ENCODE data around the gene BDH1. TPM values are rescaled to one million over a fixed set of nuclear protein-coding genes. Genes with fewer than 3 reads are reported as not detected.

The BDH1 gene
- polyA plus RNA-seq, 1 of the 3 experiments (the other 2 are of a cell fraction) = 19.8 TPM

DNA sequence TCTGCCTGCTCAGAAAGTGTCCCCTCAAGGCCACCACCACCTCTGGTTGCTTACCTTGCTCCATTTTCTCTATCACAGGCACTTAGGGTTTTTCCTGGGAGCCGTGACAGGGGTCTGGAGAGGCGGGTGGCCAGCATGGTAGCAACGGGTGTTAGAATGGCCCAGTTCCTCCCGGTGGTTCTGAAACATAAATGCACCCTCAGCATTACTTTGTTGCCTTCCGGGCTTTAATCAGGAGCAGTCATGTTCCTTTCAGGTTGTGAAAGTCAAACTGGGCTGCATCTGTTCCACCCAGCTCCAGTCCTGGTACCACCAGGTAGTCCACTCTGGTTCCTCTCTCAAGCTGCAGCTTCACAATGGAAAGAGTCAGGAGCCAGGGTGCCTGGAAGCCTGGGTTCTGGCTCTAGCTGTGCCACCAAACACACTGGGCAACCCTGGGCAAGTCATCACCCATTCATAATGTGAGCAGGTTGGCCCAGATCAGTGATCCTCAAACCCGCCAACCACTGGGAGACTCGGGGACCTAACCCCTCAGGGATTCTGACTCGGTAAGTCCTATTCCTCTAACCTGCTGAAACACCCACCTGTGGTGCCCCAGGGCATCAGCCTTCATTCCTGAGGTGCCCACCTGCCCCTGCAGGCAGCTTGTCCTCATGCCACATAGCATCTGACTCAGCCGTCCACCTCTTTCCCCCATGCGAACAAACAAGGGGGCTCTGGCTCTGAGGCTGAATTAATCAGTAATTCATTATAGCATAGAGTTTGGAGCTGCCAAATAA lies 9.3 kb downstream of the BDH1 start:
- Histone ChIP-seq H3K9ac (no peak overlapping the region), H3K27ac (ENCODE audit: low read depth in 2 of 2, low read length in 1 of 2) (no peak overlapping the region), H2AFZ (ENCODE audit: low read depth) (no peak overlapping the region), H3K4me3 (ENCODE audit: low read depth in 2 of 2, low read length in 1 of 2) (no peak overlapping the region), H4K20me1 (ENCODE audit: insufficient read depth) (no peaks in the 10 kb centered on the region), H3K9me3 (no peaks in the 10 kb centered on the region), H3K9me2 (no peaks in the 10 kb centered on the region), H3K36me3 (replicated peaks in 1 of 2; ENCODE audit: control insufficient read depth in 1 of 2, insufficient read depth in 2 of 2, low read length in 1 of 2) (no peaks in the 10 kb centered on the region), H3K79me2 (ENCODE audit: insufficient read depth) (no peaks in the 10 kb centered on the region), H3K27me3 (ENCODE audit: insufficient read depth) (no peaks in the 10 kb centered on the region), H3K4me1 (ENCODE audit: control insufficient read depth in 1 of 2, insufficient read depth in 2 of 2, low read depth in 1 of 2, low read length in 1 of 2) (peaks cover 0 to 10% of the 10 kb centered on the region in 2 experiments; a peak in 1 of 4 replicates), H3F3A (replicated peaks; ENCODE audit: insufficient read depth) (no peaks in the 10 kb centered on the region), H3K4me2 (no peak overlapping the region)
- WGBS (ENCODE audit: low lambda C conversion rate) = 93% methylated on average over 7 of the region's 10 CpGs
- POLR2A ChIA-PET = no interaction called here
- TF ChIP-seq TCF12 (IDR thresholded peaks at IDR 0.05) (no peak), SMC3 (IDR thresholded peaks at IDR 0.05; ENCODE audit: low read depth, low read length) (no peak), EP300 (IDR thresholded peaks at IDR 0.05; ENCODE audit: borderline replicate concordance in 1 of 2, low read depth in 1 of 2, low read length in 1 of 2) (no peak), FOXJ3 (CRISPR knock-in tag; IDR thresholded peaks at IDR 0.05) (no peak), NRF1 (IDR thresholded peaks at IDR 0.05; ENCODE audit: low read depth, low read length) (no peak), EZH2phosphoT487 (IDR thresholded peaks at IDR 0.05; ENCODE audit: borderline replicate concordance, low read depth) (no peak), RCOR1 (IDR thresholded peaks at IDR 0.05; ENCODE audit: low read length) (no peak), FOSL2 (IDR thresholded peaks at IDR 0.05; ENCODE audit: borderline replicate concordance, low read depth) (no peak), MEF2A (IDR thresholded peaks at IDR 0.05; ENCODE audit: borderline replicate concordance, low read depth) (no peak)
- TF ChIP-seq, protein P1, sequence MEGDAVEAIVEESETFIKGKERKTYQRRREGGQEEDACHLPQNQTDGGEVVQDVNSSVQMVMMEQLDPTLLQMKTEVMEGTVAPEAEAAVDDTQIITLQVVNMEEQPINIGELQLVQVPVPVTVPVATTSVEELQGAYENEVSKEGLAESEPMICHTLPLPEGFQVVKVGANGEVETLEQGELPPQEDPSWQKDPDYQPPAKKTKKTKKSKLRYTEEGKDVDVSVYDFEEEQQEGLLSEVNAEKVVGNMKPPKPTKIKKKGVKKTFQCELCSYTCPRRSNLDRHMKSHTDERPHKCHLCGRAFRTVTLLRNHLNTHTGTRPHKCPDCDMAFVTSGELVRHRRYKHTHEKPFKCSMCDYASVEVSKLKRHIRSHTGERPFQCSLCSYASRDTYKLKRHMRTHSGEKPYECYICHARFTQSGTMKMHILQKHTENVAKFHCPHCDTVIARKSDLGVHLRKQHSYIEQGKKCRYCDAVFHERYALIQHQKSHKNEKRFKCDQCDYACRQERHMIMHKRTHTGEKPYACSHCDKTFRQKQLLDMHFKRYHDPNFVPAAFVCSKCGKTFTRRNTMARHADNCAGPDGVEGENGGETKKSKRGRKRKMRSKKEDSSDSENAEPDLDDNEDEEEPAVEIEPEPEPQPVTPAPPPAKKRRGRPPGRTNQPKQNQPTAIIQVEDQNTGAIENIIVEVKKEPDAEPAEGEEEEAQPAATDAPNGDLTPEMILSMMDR (IDR thresholded peaks at IDR 0.05) = no peak
- TF ChIP-seq, protein P2, sequence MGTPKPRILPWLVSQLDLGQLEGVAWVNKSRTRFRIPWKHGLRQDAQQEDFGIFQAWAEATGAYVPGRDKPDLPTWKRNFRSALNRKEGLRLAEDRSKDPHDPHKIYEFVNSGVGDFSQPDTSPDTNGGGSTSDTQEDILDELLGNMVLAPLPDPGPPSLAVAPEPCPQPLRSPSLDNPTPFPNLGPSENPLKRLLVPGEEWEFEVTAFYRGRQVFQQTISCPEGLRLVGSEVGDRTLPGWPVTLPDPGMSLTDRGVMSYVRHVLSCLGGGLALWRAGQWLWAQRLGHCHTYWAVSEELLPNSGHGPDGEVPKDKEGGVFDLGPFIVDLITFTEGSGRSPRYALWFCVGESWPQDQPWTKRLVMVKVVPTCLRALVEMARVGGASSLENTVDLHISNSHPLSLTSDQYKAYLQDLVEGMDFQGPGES (IDR thresholded peaks at IDR 0.05; ENCODE audit: low read depth, low read length) = no peak
- CTCF ChIA-PET = no interaction called here
- no peak for DNase-seq

DNA sequence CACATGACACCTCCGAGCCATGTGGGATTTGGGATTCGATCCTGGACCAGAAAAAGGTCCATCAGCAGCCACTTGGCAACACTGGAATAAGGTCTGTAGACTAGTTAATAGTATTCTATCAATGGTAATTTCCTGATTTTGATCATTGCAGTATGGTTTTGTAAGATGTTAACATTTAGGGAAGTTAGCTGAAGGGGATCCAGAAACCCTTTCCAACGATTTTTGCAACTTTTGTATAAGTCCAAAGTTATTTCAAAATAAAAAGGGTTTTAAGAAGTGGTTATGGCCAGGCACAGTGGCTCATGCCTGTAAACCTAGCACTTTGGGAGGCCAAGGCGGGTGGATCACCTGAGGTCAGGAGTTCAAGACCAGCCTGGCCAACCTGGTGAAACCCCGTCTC lies 10.2 kb downstream of the BDH1 start:
- ChIA-PET CTCF (no interaction called here), POLR2A (no interaction called here)
- no peaks in the 10 kb centered on the region for H3K79me2 ChIP-seq (ENCODE audit: insufficient read depth)
- no peak for TF ChIP-seq MXI1 (IDR thresholded peaks at IDR 0.05; ENCODE audit: low read depth, low read length)
- no peak for TF ChIP-seq NRF1 (IDR thresholded peaks at IDR 0.05; ENCODE audit: low read depth, low read length)
- TF ChIP-seq SMC3 (IDR thresholded peaks at IDR 0.05; ENCODE audit: low read depth, low read length) = no peak
- no peak for TF ChIP-seq NFIC (IDR thresholded peaks at IDR 0.05; ENCODE audit: borderline replicate concordance)
- no peak for TF ChIP-seq EP300 (IDR thresholded peaks at IDR 0.05; ENCODE audit: borderline replicate concordance in 1 of 2, low read depth in 1 of 2, low read length in 1 of 2)
- TF ChIP-seq JUND (IDR thresholded peaks at IDR 0.05) = no peak
- TF ChIP-seq EZH2phosphoT487 (IDR thresholded peaks at IDR 0.05; ENCODE audit: borderline replicate concordance, low read depth) = no peak
- TF ChIP-seq MEF2A (IDR thresholded peaks at IDR 0.05; ENCODE audit: borderline replicate concordance, low read depth) = no peak
- TF ChIP-seq, protein P3, sequence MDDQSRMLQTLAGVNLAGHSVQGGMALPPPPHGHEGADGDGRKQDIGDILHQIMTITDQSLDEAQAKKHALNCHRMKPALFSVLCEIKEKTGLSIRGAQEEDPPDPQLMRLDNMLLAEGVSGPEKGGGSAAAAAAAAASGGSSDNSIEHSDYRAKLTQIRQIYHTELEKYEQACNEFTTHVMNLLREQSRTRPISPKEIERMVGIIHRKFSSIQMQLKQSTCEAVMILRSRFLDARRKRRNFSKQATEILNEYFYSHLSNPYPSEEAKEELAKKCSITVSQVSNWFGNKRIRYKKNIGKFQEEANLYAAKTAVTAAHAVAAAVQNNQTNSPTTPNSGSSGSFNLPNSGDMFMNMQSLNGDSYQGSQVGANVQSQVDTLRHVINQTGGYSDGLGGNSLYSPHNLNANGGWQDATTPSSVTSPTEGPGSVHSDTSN (IDR thresholded peaks at IDR 0.05) = no peak
- TF ChIP-seq FOXJ3 (CRISPR knock-in tag; IDR thresholded peaks at IDR 0.05) = no peak
- TF ChIP-seq TAF1 (IDR thresholded peaks at IDR 0.05; ENCODE audit: borderline replicate concordance, low read depth, low read length) = no peak
- no peak for TF ChIP-seq GABPA (IDR thresholded peaks at IDR 0.05; ENCODE audit: low read depth)
- TF ChIP-seq, protein P2 (IDR thresholded peaks at IDR 0.05; ENCODE audit: low read depth, low read length) = no peak
- TF ChIP-seq RAD21 (IDR thresholded peaks at IDR 0.05; ENCODE audit: low read length) = no peak
- TF ChIP-seq, protein P4, sequence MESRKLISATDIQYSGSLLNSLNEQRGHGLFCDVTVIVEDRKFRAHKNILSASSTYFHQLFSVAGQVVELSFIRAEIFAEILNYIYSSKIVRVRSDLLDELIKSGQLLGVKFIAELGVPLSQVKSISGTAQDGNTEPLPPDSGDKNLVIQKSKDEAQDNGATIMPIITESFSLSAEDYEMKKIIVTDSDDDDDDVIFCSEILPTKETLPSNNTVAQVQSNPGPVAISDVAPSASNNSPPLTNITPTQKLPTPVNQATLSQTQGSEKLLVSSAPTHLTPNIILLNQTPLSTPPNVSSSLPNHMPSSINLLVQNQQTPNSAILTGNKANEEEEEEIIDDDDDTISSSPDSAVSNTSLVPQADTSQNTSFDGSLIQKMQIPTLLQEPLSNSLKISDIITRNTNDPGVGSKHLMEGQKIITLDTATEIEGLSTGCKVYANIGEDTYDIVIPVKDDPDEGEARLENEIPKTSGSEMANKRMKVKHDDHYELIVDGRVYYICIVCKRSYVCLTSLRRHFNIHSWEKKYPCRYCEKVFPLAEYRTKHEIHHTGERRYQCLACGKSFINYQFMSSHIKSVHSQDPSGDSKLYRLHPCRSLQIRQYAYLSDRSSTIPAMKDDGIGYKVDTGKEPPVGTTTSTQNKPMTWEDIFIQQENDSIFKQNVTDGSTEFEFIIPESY (IDR thresholded peaks at IDR 0.05; ENCODE audit: borderline replicate concordance, low read depth) = no peak

More for the DNA sequence above, 10.2 kb downstream of the BDH1 start:
- no peak for DNase-seq
- no peak overlapping the region for H3K4me3 ChIP-seq (ENCODE audit: low read depth in 2 of 2, low read length in 1 of 2)
- no peak overlapping the region for H3K9ac ChIP-seq
- no peaks in the 10 kb centered on the region for H3F3A ChIP-seq (replicated peaks; ENCODE audit: insufficient read depth)
- peaks cover 0 to 10% of the 10 kb centered on the region in 2 experiments; a peak in 1 of 4 replicates for H3K4me1 ChIP-seq (ENCODE audit: control insufficient read depth in 1 of 2, insufficient read depth in 2 of 2, low read depth in 1 of 2, low read length in 1 of 2)
- no peaks in the 10 kb centered on the region for H3K27me3 ChIP-seq (ENCODE audit: insufficient read depth)
- no peaks in the 10 kb centered on the region for H3K36me3 ChIP-seq (replicated peaks in 1 of 2; ENCODE audit: control insufficient read depth in 1 of 2, insufficient read depth in 2 of 2, low read length in 1 of 2)
- 90% methylated on average over 5 of the region's 5 CpGs for WGBS (ENCODE audit: low lambda C conversion rate)
- no peaks in the 10 kb centered on the region for H4K20me1 ChIP-seq (ENCODE audit: insufficient read depth)
- no peak overlapping the region for H3K27ac ChIP-seq (ENCODE audit: low read depth in 2 of 2, low read length in 1 of 2)
- H2AFZ ChIP-seq (ENCODE audit: low read depth) = no peak overlapping the region
- no peaks in the 10 kb centered on the region for H3K9me3 ChIP-seq
- no peaks in the 10 kb centered on the region for H3K9me2 ChIP-seq
- H3K4me2 ChIP-seq = no peak overlapping the region

All from SK-N-SH (cell line).